Liver (tissue), 3 donors: ENCODE data around the gene JAKMIP2.

Experiments used
- ATF3 ChIP-seq: IDR thresholded peaks from 2 replicates; pipeline ENCODE4 v1.6.1; 2016; ENCODE audit warnings: antibody characterized with exemption
- CTCF ChIP-seq: fragments of 150-350 bp; IDR thresholded peaks from 2 replicates; pipeline ENCODE4 v1.5.1; 2017; ENCODE audit warnings: improper control_type of control experiment, low read depth, low read length; ENCODE audit not compliant: missing input control
- EGR1 ChIP-seq, 2 donors: IDR thresholded peaks; 2 replicates each; pipeline ENCODE4 v1.6.1; 2016 to 2018; ENCODE audit warnings: antibody characterized with exemption in 2 of 2, low read depth in 2 of 2
- GABPA ChIP-seq, 2 donors: IDR thresholded peaks in 1 of 2; conservative IDR thresholded peaks in 1 of 2; 2 replicates each; pipeline ENCODE4 v1.6.1; 2016; ENCODE audit warnings: antibody characterized with exemption in 2 of 2, mild to moderate bottlenecking in 1 of 2, moderate library complexity in 1 of 2
- HNF4A ChIP-seq, 2 donors: conservative IDR thresholded peaks; 2 replicates each; pipeline ENCODE4 v1.6.1; 2016; ENCODE audit warnings: antibody characterized with exemption in 2 of 2, mild to moderate bottlenecking in 2 of 2
- HNF4G ChIP-seq: IDR thresholded peaks from 2 replicates; pipeline ENCODE4 v1.6.1; 2016; ENCODE audit warnings: antibody characterized with exemption
- JUND ChIP-seq, 2 donors: IDR thresholded peaks; 2 replicates each; pipeline ENCODE4 v1.6.1; 2016; ENCODE audit warnings: antibody characterized with exemption in 2 of 2
- MAX ChIP-seq: IDR thresholded peaks from 2 replicates; pipeline ENCODE4 v1.6.1; 2016; ENCODE audit warnings: antibody characterized with exemption
- RAD21 ChIP-seq, 2 donors: IDR thresholded peaks; 2 replicates each; pipeline ENCODE4 v1.6.1; 2016; ENCODE audit warnings: antibody characterized with exemption in 2 of 2, mild to moderate bottlenecking in 2 of 2
- REST ChIP-seq: IDR thresholded peaks from 2 replicates; pipeline ENCODE4 v1.6.1; 2016; ENCODE audit warnings: antibody characterized with exemption, mild to moderate bottlenecking
- TAF1 ChIP-seq: conservative IDR thresholded peaks from 2 replicates; pipeline ENCODE4 v1.6.1; 2016; ENCODE audit warnings: antibody characterized with exemption, mild to moderate bottlenecking
- YY1 ChIP-seq: IDR thresholded peaks from 2 replicates; pipeline ENCODE4 v1.6.1; 2016; ENCODE audit warnings: antibody characterized with exemption, mild to moderate bottlenecking
- ZBTB33 ChIP-seq: IDR thresholded peaks from 2 replicates; pipeline ENCODE4 v1.6.1; 2016; ENCODE audit warnings: antibody characterized with exemption
- donor health status: healthy.
- donor health status: healthy.

- TF ChIP-seq CTCF (no peak), EGR1 (IDR thresholded peaks at IDR 0.05; ENCODE audit: low read depth in 2 of 2) (no peak), ATF3 (no peak), RAD21 (IDR thresholded peaks at IDR 0.05) (no peak), TAF1 (no peak), REST (no peak), HNF4G (no peak), JUND (IDR thresholded peaks at IDR 0.05) (no peak), HNF4A (conservative IDR thresholded peaks at IDR 0.05) (no peak), YY1 (no peak), MAX (no peak), ZBTB33 (no peak), GABPA (IDR thresholded peaks at IDR 0.05 in 1 of 2, conservative IDR thresholded peaks at IDR 0.05 in 1 of 2) (no peak)
Measured at GRCh38 chr5:147619281-147619878, 163.1 kb downstream of the JAKMIP2 start.
